Osteocyte (in vitro differentiated cells): ENCODE data around the gene FOSL1. TPM values are rescaled to one million over a fixed set of nuclear protein-coding genes. Genes with fewer than 3 reads are reported as not detected.

Experiments
- DNase-seq: peaks from one replicate; pipeline ENCODE4 v3.0.0; 2021; ENCODE audit warnings: mixed read lengths; ENCODE audit not compliant: unreplicated experiment; ENCODE audit errors: extremely low spot score
- H3K27ac Mint-ChIP-seq: one replicate; pipeline ENCODE4 v1.8.0; 2021; ENCODE audit warnings: mild to moderate bottlenecking, mixed read lengths; ENCODE audit not compliant: unreplicated experiment
- H3K27me3 Mint-ChIP-seq: one replicate; pipeline ENCODE4 v1.8.0; 2021; ENCODE audit warnings: mixed read lengths; ENCODE audit not compliant: unreplicated experiment
- H3K36me3 Mint-ChIP-seq: one replicate; pipeline ENCODE4 v1.8.0; 2021; ENCODE audit warnings: mixed read lengths; ENCODE audit not compliant: unreplicated experiment
- H3K4me1 Mint-ChIP-seq: one replicate; pipeline ENCODE4 v1.8.0; 2021; ENCODE audit warnings: mixed read lengths; ENCODE audit not compliant: unreplicated experiment
- H3K4me3 Mint-ChIP-seq: one replicate; pipeline ENCODE4 v1.8.0; 2021; ENCODE audit warnings: mild to moderate bottlenecking, moderate library complexity, mixed read lengths; ENCODE audit not compliant: unreplicated experiment
- H3K9me3 Mint-ChIP-seq: one replicate; pipeline ENCODE4 v1.8.0; 2021; ENCODE audit warnings: mixed read lengths; ENCODE audit not compliant: unreplicated experiment
- CTCF ChIP-seq: fragments of 200-600 bp; sonication (generic); IDR thresholded peaks from 2 replicates; pipeline ENCODE4 v1.5.0; 2021; ENCODE audit warnings: antibody characterized with exemption, mild to moderate bottlenecking, moderate library complexity
- total RNA-seq: library from RNA; stranded (reverse); gene quantifications from 2 replicates; pipeline ENCODE4 v1.2.1, GENCODE V29; 2021

Gene FOSL1
- total RNA-seq, 1 donor from 2014 or later, result 38.0 TPM

GRCh38 chr11:65928667-65929066 is 28.5 kb upstream of the FOSL1 start:
- no peak overlapping the region for H3K27ac Mint-ChIP-seq
- H3K27me3 Mint-ChIP-seq, result no peaks in the 10 kb centered on the region
- no peaks in the 10 kb centered on the region for H3K36me3 Mint-ChIP-seq
- no peak for DNase-seq
- no peak overlapping the region for H3K4me3 Mint-ChIP-seq
- H3K9me3 Mint-ChIP-seq, result no peaks in the 10 kb centered on the region
- H3K4me1 Mint-ChIP-seq, result peaks cover 6% of the 10 kb centered on the region
- TF ChIP-seq CTCF, result no peak

- Mint-ChIP-seq H3K27me3 (no peaks in the 10 kb centered on the region), H3K9me3 (no peaks in the 10 kb centered on the region), H3K4me3 (no peak overlapping the region), H3K36me3 (peaks cover 5% of the 10 kb centered on the region), H3K27ac (no peak overlapping the region), H3K4me1 (peaks cover 6% of the 10 kb centered on the region)
- DNase-seq, result no peak
- TF ChIP-seq CTCF, result no peak
These were observed 27.8 kb upstream of the FOSL1 start for GRCh38 chr11:65927904-65928397.

GRCh38 chr11:65925397-65925796 is 25.2 kb upstream of the FOSL1 start:
- no peak for DNase-seq
- TF ChIP-seq CTCF, result no peak
- no peak overlapping the region for H3K27ac Mint-ChIP-seq
- no peaks in the 10 kb centered on the region for H3K9me3 Mint-ChIP-seq
- peaks cover 3% of the 10 kb centered on the region for H3K4me1 Mint-ChIP-seq
- no peak overlapping the region for H3K4me3 Mint-ChIP-seq
- H3K36me3 Mint-ChIP-seq, result peaks cover 17% of the 10 kb centered on the region
- H3K27me3 Mint-ChIP-seq, result no peaks in the 10 kb centered on the region

GRCh38 chr11:65922565-65922964 is 22.4 kb upstream of the FOSL1 start:
- H3K4me1 Mint-ChIP-seq, result peaks cover 9% of the 10 kb centered on the region
- no peaks in the 10 kb centered on the region for H3K9me3 Mint-ChIP-seq
- TF ChIP-seq CTCF, result no peak
- H3K4me3 Mint-ChIP-seq, result peak overlapping the region; percentile 22
- H3K36me3 Mint-ChIP-seq, result peaks cover 17% of the 10 kb centered on the region
- DNase-seq, result no peak
- no peaks in the 10 kb centered on the region for H3K27me3 Mint-ChIP-seq
- no peak overlapping the region for H3K27ac Mint-ChIP-seq

GRCh38 chr11:65921876-65922275 is 21.7 kb upstream of the FOSL1 start:
- H3K4me1 Mint-ChIP-seq, result peaks cover 15% of the 10 kb centered on the region
- no peak overlapping the region for H3K27ac Mint-ChIP-seq
- no peak for DNase-seq
- TF ChIP-seq CTCF, result no peak
- H3K9me3 Mint-ChIP-seq, result no peaks in the 10 kb centered on the region
- no peaks in the 10 kb centered on the region for H3K27me3 Mint-ChIP-seq
- no peak overlapping the region for H3K4me3 Mint-ChIP-seq
- peaks cover 20% of the 10 kb centered on the region for H3K36me3 Mint-ChIP-seq
